ENCODE data around the gene CEP170B.

The CEP170B gene

GRCh38 chr14:104868060-104868740 lies 3.1 kb downstream of the CEP170B start:
- no peak for DNase-seq (ENCODE audit: low read depth in 2 of 2)

GRCh38 chr14:104868811-104869572 lies 3.9 kb downstream of the CEP170B start:
- no peak for DNase-seq (ENCODE audit: low read depth in 2 of 2)

GRCh38 chr14:104869669-104870367 lies 4.8 kb downstream of the CEP170B start:
- DNase-seq (ENCODE audit: low read depth in 2 of 2): no peak

GRCh38 chr14:104870368-104871144 lies 5.5 kb downstream of the CEP170B start:
- no peak for DNase-seq (ENCODE audit: low read depth in 2 of 2)

- DNase-seq (ENCODE audit: low read depth in 2 of 2): no peak
Observed at GRCh38 chr14:104871145-104871655, 6.1 kb downstream of the CEP170B start.

GRCh38 chr14:104871656-104872468 lies 6.8 kb downstream of the CEP170B start:
- no peak for DNase-seq (ENCODE audit: low read depth in 2 of 2)

GRCh38 chr14:104872469-104873341 lies 7.6 kb downstream of the CEP170B start:
- no peak for DNase-seq (ENCODE audit: low read depth in 2 of 2)

GRCh38 chr14:104873380-104874055 lies 8.4 kb downstream of the CEP170B start:
- DNase-seq (ENCODE audit: low read depth in 2 of 2): no peak

GRCh38 chr14:104874110-104874531 lies 9.1 kb downstream of the CEP170B start:
- DNase-seq (ENCODE audit: low read depth in 2 of 2): no peak

- no peak for DNase-seq (ENCODE audit: low read depth in 2 of 2)
Observed at GRCh38 chr14:104874571-104875411, 9.7 kb downstream of the CEP170B start.

GRCh38 chr14:104875412-104875751 lies 10.3 kb downstream of the CEP170B start:
- no peak for DNase-seq (ENCODE audit: low read depth in 2 of 2)

- DNase-seq (ENCODE audit: low read depth in 2 of 2): no peak
Observed at GRCh38 chr14:104875811-104876210, 10.7 kb downstream of the CEP170B start.

GRCh38 chr14:104876251-104876699 lies 11.2 kb downstream of the CEP170B start:
- no peak for DNase-seq (ENCODE audit: low read depth in 2 of 2)

- no peak for DNase-seq (ENCODE audit: low read depth in 2 of 2)
Observed at GRCh38 chr14:104877066-104877805, 12.2 kb downstream of the CEP170B start.

GRCh38 chr14:104877806-104878550 lies 12.9 kb downstream of the CEP170B start:
- no peak for DNase-seq (ENCODE audit: low read depth in 2 of 2)

GRCh38 chr14:104878582-104878981 lies 13.5 kb downstream of the CEP170B start:
- DNase-seq (ENCODE audit: low read depth in 2 of 2): no peak
